Calu3 (cell line): Measurements from ENCODE around the gene FNDC10. TPM values are rescaled to one million over a fixed set of nuclear protein-coding genes. Genes with fewer than 3 reads are reported as not detected.

ENCODE experiments used
- BruUV-seq: library from RNA; stranded (reverse); fragments of 400-500 nt; replicated peaks from 2 replicates; lab custom pipeline; 2021; lab: Mats Ljungman, UMichigan
- CTCF ChIA-PET: fragments of 300-600 bp; sonication (Branson Sonifier 250); formaldehyde crosslinking; loops from one replicate; lab custom pipeline; 2022; ENCODE audit warnings: antibody characterized with exemption; lab: Charles Lee
- DNase-seq: peaks from one replicate; pipeline ENCODE4 v3.0.0; 2022
- H3K27ac Mint-ChIP-seq: one replicate; pipeline ENCODE4 v1.8.0; 2022; ENCODE audit warnings: mixed read lengths; ENCODE audit not compliant: unreplicated experiment
- H3K27me3 Mint-ChIP-seq: one replicate; pipeline ENCODE4 v1.8.0; 2022; ENCODE audit warnings: mixed read lengths; ENCODE audit not compliant: unreplicated experiment
- H3K36me3 Mint-ChIP-seq: one replicate; pipeline ENCODE4 v1.8.0; 2022; ENCODE audit warnings: mild to moderate bottlenecking, moderate library complexity, mixed read lengths; ENCODE audit not compliant: insufficient read depth, unreplicated experiment
- H3K4me1 Mint-ChIP-seq: one replicate; pipeline ENCODE4 v1.8.0; 2022; ENCODE audit warnings: mild to moderate bottlenecking, low read depth, mixed read lengths; ENCODE audit not compliant: unreplicated experiment
- H3K4me3 Mint-ChIP-seq: one replicate; pipeline ENCODE4 v1.8.0; 2022; ENCODE audit warnings: mild to moderate bottlenecking, low read depth, moderate library complexity, mixed read lengths; ENCODE audit not compliant: unreplicated experiment
- H3K9me3 Mint-ChIP-seq: one replicate; pipeline ENCODE4 v1.8.0; 2022; ENCODE audit warnings: low read depth, mixed read lengths; ENCODE audit not compliant: unreplicated experiment
- CTCF ChIP-seq: fragments of 200-600 bp; IDR thresholded peaks from one replicate; pipeline ENCODE4 v1.8.0; 2022; ENCODE audit warnings: antibody characterized with exemption; ENCODE audit not compliant: unreplicated experiment
- intact Hi-C: fragments of 100-400 bp; cut with micrococcal nuclease; formaldehyde crosslinking; loops from one replicate; pipeline ENCODE4 v1.10.0; 2022; ENCODE audit not compliant: unreplicated experiment
- total RNA-seq: library from RNA; stranded (reverse); gene quantifications from 2 replicates; pipeline ENCODE4 v1.2.3, GENCODE V29; 2022

Gene FNDC10
- total RNA-seq, 1 experiment from 2014 or later = 3.5 TPM

GRCh38 chr1:1609822-1610485, 10.0 kb upstream of the FNDC10 start:
- Mint-ChIP-seq H3K9me3 (no peaks in the 10 kb centered on the region), H3K36me3 (peaks cover 9% of the 10 kb centered on the region), H3K27ac (no peak overlapping the region), H3K27me3 (peaks cover 13% of the 10 kb centered on the region), H3K4me3 (no peak overlapping the region), H3K4me1 (peaks cover 16% of the 10 kb centered on the region)
- no peak for DNase-seq
- BruUV-seq = no TSS peak
- TF ChIP-seq CTCF = no peak
- CTCF ChIA-PET = no interaction called here
- intact Hi-C loops = no loop called here

- no TSS peak for BruUV-seq
- intact Hi-C loops = no loop called here
- Mint-ChIP-seq H3K9me3 (no peaks in the 10 kb centered on the region), H3K4me1 (no peaks in the 10 kb centered on the region), H3K27me3 (peaks cover 28% of the 10 kb centered on the region), H3K4me3 (no peak overlapping the region), H3K27ac (no peak overlapping the region), H3K36me3 (peaks cover 4% of the 10 kb centered on the region)
- DNase-seq = no peak
- TF ChIP-seq CTCF = no peak
- CTCF ChIA-PET = no interaction called here
Measured at GRCh38 chr1:1606232-1606631, 6.3 kb upstream of the FNDC10 start.

- no peak for TF ChIP-seq CTCF
- no TSS peak for BruUV-seq
- H3K9me3 Mint-ChIP-seq = no peaks in the 10 kb centered on the region
- peaks cover 23% of the 10 kb centered on the region for H3K27me3 Mint-ChIP-seq
- H3K27ac Mint-ChIP-seq = no peak overlapping the region
- DNase-seq = no peak
- intact Hi-C loops = no loop called here
- H3K4me1 Mint-ChIP-seq = no peaks in the 10 kb centered on the region
- no peak overlapping the region for H3K4me3 Mint-ChIP-seq
- peaks cover 6% of the 10 kb centered on the region for H3K36me3 Mint-ChIP-seq
- CTCF ChIA-PET = no interaction called here
Measured at GRCh38 chr1:1605724-1606123, 5.8 kb upstream of the FNDC10 start.

GRCh38 chr1:1605034-1605591, 5.2 kb upstream of the FNDC10 start:
- peaks cover 17% of the 10 kb centered on the region for H3K27me3 Mint-ChIP-seq
- no peaks in the 10 kb centered on the region for H3K9me3 Mint-ChIP-seq
- DNase-seq = no peak
- intact Hi-C loops = no loop called here
- CTCF ChIA-PET = no interaction called here
- no TSS peak for BruUV-seq
- H3K4me1 Mint-ChIP-seq = no peaks in the 10 kb centered on the region
- H3K4me3 Mint-ChIP-seq = no peak overlapping the region
- TF ChIP-seq CTCF = no peak
- peaks cover 7% of the 10 kb centered on the region for H3K36me3 Mint-ChIP-seq
- H3K27ac Mint-ChIP-seq = no peak overlapping the region
